RPMI7951 (cell line): ENCODE measurements around the gene ST6GALNAC4. TPM values are rescaled to one million over a fixed set of nuclear protein-coding genes. Genes with fewer than 3 reads are reported as not detected.
"Not testable (repeated sequence)": the region's sequence is repeated elsewhere in the genome, so short reads cannot be mapped to it uniquely, and the experiment has no call there.

Source experiments
- DNase-seq: peaks from one replicate; pipeline ENCODE4 v3.0.0-alpha.2; 2012; ENCODE audit warnings: low read depth
- total RNA-seq: library from RNA; depleted of rRNA; stranded (reverse); fragments of >200 nt; shearing (Covaris generic); gene quantifications from 2 replicates; pipeline ENCODE4 v1.2.3, GENCODE V29; 2014

Gene ST6GALNAC4
- total RNA-seq, 1 experiment from 2014 or later: 10.5 TPM

DNA sequence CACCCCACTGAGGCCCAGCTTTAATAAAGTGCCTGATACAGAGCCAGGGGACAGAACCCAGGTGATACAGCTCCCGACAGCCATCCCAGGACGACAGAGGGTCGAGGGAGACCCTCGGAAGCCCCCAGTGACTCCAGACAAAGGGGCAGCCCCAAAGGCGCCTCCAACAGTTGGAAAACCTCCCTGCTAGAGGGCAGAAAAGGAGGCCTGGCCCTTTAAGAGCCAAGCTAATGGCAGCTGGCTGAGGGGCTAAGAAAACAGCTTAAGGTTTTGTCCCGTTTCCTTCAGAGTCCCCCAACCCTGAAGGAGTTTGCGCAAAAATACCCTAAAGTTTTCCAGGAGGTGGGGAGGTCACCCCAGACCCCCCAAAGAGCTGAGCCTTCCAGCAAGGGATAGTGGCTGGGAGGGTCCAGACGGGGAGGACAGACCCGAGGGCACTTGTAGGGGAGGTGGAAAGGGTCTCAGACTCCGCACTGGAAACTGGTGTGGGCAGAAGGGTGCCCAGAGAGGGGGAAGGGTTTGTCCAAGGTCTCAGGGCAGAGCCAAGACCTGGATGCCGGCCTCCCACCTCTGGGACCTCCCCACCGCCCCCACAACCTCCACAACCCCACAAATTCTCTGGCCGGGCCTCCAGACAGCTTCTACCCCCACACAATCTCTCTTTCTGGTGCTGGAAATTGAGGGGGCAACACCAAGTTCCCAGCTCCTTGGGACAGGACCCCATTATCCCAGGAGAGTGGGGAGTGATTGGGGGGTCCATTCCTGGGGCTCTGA lies 31.1 kb downstream of the ST6GALNAC4 start:
- DNase-seq: no peak

DNA sequence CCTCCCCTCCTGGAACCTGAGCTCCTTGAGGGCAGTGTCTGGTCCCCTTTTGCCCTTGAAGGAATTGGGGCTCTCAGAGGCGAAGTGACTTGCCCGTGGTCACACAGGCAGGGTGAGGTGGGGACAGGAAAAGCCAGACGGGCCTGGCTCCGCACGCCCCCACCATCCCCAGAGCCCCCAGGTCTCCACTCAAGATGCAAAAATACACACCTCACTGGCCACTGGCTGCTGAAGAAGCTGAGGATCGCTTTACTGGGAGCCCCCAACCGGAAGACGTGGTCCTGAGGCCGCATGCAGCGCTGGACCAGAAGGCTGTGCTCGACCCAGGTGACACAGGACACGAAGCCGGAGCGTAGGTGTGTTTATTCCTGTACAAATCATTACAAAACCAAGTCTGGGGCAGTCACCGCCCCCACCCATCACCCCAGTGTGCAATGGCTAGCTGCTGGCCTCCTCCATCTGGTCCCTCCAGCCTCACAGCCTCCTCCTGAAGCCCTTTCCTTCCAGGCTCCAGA lies 31.8 kb downstream of the ST6GALNAC4 start:
- DNase-seq: no peak

DNA sequence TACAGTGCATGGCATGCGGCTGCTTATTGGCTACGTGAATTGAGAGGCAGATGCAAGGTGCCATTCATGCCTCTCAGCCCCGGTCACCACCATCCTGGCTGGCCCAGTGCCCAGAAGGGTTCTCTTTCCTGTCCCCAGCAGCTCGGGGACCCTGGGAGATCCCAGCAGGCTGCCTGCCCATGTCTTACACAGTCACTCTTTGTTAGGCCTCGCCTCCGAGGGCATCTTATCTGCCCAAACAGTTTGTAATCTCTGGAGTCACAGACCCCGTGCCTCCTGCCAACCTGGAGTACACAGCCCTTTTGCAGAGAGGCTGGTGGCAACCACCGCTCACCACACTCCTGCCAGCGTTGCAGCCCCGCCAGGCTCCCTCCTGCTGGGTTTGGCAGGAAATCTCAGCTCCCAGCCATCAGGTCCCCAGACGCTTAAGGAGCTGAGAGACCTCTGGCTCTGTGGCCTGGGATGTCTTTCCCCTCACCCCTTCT lies 32.4 kb downstream of the ST6GALNAC4 start:
- no peak for DNase-seq

DNA sequence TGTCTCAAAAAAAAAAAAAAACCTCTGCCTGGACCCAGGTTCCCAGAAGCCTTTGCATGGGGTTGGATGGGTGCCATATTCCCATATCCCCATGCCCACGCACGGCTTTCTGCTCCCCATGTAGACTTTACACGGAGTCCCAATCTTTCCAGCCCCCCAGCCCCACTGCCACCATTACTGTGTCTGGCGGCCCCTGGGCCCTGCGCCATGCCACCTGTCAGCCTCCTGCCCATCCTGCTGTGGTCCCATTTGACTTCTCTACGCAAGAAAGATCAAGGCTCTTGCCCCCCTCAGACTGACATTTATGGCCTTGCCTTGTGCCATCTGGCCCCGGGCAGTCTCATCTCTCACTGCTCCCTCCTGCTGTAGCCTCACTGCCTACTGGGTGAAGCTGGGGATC lies 32.9 kb downstream of the ST6GALNAC4 start:
- DNase-seq: no peak

DNA sequence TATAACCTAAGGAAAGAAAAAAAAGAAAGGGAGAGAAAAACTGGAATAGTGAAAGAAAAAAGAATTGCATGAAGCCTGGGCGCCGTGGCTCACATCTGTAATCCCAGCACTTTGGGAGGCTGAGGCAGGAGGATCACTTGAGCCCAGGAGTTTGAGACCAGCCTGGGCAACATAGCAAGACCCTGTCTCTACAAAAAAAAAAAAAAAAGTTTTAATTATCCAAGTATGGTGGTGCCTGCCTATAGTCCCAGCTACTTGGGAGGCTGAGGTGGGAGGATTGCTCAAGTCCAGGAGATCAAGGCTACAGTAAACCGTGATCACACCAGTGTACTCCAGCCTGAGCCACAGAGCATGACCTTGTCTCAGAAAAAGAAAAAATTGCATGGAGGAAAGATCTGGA lies 35.1 kb downstream of the ST6GALNAC4 start:
- not testable (repeated sequence) for DNase-seq

DNA sequence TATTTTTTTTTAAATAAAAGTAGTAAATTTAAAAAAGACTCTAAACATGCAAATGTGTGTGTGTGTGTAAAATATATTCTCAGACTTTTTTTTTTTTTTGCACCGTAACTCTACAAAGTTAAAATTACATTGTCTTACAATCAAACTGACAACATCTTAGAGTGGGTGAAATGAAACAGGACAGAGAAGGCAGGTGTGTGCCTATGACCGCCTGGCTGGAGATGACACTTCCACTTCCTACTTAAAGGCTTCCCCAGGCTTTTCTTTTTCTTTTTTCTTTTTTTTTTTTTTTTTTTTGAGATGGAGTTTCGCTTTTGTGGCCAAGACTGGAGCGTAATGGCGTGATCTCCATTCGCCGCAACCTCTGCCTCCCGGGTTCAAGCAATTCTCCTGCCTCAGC lies 36.7 kb downstream of the ST6GALNAC4 start:
- DNase-seq: no peak

DNA sequence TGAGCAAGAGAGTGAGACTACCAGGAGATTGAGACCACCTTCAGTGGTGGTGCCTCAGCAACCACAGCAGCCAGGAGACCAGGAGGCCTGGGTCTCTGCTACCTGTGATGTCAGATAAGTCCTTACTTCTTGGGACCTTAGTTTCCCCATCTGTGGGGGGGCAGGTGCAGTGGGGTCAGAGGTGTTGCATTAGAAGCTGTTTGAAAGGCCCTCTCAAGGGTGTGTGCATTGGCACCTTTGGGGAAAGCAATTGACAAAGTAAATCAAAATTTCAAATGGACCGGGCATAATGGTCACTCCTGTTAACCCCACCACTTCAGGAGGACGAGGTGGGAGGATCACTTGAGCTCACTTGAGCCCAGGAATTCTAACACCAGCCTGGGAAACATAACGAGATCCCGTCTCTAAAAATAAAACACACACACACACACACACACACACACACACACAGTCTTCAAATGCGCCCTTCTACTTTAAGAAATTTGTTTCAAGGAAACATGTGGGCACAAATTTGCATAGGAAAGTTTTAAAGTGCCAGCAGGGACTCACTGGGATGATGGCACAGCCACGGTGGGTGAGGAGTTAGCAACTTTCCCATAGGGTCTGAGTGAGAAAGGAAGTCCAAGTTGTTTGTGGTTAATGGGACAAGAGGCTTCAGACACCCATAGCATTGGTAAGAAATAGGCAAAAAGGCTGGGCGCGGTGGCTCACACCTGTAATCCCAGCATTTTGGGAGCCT lies 38.0 kb downstream of the ST6GALNAC4 start:
- no peak for DNase-seq

DNA sequence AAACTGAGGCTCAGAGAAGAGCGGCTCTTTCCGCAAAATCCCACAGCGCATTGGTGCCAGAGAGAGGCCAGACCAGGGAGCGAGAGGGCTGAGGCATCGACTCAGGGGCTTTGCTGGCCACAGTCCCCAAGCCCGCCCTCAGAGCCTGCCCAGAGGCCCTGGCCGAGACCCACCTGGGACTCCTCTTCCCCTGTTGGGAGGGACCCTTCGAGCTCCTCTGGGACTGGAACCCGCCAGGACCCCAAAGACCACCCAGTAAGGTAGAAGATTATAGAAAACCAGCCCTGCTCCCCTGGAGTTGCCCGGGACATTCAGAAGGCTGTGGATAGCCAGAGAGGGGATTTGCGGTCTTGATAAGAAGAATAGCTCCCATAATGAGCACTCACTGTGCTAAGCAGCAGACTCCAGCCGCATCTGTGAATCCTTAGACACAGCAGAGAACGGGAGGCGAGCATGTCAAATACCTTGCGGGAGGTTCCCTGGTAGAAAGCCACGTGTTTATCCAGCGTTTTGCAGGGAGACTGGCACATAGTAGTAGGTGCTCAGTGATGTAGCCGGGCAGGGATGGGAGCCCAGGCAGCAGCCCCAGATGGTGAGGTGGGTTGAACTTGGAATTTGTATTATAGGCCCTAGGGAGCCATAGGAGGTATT lies 38.7 kb downstream of the ST6GALNAC4 start:
- DNase-seq: no peak

DNA sequence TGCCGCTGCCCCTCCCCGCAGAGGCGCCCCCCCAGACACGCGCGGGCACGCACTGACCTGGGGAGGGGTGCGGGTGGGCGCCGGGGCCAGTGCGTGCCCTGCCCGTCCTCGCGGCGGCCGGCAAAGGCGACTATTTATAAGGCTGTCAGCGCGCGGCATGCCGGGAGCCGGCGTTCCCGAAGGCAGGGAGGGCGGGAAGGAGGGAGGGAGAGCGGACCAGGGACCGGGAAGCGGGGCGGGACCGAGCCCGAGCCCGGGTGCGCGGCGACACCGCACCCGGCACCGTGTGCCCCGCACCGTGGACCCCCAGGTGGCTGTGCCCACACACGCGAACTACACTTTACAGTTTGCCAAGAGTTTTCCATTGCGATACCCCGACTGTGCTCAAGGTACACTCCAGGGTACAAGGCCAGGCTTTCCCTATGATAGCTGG lies 39.3 kb downstream of the ST6GALNAC4 start, which contains the start of gene AK1:
TSS of gene AK1 (minus strand) at position 110 of the 433 bp plus-strand sequence. CDS start 3,058 bp downstream, outside the sequence.
- DNase-seq: peak; percentile 66

DNA sequence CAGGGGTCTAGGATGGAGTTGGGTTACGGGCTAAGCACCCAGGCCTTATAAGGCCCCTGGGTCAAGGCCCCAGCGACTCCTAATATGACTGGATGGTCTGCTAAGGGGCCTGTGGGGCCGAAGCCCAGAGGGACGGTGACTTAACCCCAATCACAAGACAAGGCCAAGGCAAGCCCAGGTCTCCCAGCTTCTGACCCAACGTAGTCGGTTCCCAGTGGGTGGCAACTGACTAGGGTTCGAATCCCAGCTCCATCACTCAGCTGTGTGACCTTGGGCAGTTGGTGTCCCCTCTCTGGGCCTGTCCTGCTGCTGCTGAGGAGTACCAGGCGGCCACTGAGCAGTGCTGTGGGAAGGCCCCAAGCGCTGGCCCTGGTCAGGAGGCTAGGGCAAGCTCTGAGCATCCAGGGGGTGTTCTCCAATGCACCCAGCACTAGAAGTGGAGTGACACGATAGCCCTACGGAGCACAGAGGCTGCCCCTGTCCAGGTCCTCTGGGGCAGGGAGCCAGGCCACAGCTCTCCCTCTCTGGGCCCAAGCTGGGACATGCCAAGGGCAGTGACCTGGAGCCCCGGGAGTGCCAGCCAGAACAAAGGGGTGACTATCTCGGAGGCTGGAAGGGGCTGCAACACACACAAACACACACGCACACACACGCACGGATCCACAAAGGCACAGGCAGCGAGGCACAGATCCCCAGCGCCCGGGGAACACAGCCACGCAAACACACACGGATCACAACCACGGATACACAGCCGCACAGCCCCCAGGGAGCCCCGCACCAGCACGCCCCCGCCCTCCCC lies 39.9 kb downstream of the ST6GALNAC4 start:
- no peak for DNase-seq

DNA sequence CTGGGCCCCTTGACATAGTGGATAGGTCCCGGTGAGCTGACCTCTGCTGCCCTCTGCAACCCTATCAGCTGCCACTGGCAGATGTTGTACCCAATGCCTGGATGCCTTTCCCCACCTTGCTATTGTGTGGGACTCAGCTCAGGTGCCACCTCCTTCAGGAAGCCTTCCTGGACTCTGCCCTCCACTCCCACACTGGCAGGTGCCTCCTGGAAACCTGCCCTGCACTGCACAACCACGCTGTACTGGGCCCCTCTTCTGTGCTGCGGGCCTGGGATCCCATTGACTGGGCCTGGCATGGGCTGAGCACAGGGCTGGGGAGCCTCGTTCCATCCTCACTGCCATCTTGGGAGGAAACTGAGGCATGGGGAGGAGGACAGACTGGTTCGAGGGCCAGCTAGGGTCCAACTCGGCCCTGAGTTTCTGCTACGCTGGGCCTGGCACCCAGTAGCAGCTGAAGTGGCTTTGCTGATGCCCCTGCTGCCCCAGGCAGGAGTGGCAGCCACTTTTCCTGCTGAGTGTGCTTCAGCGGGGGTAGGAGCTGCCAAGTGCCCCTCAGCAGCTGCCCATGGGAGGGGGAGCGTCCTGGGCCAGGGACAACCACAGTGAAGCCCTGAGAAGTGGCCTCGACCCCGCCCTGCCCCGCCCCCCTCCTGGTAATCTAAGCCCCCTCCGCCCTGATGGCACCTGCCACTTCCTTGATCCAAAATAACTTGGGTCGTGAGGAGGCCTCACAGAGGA lies 40.6 kb downstream of the ST6GALNAC4 start:
- DNase-seq: no peak

DNA sequence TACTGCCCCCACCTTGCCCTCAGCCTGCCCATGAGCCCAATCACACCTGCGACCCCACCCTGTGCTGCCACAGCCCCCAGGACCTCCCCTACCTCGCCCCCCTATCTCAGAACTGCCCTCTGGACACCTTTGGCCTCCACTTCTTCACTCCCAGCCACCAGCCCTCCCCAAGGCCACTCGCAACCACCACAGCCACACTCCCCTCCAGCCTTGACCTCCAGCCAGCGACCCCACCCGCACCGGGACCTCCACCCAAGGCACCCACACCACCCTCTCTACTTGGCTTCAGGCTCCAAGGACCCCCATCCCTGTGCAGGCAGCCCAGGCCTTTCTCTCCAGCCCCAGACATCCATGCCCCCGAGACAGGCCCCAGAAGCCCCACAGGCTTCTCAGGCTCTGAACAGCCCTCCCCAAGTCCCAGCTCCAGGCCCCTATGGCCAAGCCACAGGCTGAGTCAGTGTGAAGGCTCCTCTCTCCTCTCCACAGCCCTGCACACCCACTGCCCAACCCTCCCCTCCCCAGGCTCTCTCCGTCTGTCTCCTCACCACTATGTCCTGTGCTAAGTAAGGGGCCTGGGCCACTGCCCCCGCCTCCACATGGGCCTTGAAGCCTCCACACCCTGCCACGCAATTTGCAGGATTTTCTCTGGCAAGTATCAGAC lies 41.4 kb downstream of the ST6GALNAC4 start:
- no peak for DNase-seq

DNA sequence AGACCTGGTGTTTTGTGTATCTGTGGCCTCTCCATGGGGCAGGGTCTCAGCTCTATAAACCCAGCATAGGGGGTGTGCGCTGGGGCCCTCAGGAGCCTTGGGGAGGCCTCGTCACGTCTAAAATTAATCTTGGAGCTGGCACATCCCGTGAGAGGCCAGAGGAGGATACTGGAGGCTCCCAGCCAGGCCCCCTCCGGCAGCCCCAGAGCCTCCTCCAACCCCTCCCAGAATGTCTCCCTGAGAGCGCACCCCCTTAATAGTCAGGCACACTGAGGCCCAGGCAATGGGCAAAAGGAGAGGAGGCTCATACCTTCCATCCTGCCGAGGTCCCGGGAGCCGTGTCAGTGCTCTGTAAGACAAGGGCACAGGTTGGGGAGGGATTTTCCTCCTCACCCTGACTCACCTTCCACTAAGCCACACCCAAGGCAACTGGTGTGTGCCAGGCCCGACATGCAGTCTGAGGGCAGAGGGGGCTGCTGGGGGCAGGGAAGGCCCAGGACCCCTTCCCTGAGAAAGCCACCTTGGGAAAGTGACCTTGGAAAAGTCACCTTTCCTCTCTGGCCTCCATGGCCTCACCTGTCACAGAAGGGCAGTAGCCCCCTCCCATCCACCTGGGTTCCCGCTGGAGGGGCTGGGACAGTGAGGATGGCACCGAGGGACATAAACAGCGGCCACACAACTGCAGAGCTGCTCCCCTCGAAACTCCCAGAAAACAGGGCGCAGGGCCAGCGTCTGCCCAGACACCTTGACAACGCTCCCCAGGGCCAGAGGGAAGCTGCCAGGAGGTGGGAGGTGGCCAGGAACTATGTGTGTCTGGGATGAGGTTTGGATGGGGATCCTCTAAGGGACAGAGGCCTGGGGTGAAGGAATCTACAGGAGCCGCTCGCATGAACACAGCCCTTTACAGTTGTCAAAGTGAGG lies 42.3 kb downstream of the ST6GALNAC4 start:
- DNase-seq: no peak

DNA sequence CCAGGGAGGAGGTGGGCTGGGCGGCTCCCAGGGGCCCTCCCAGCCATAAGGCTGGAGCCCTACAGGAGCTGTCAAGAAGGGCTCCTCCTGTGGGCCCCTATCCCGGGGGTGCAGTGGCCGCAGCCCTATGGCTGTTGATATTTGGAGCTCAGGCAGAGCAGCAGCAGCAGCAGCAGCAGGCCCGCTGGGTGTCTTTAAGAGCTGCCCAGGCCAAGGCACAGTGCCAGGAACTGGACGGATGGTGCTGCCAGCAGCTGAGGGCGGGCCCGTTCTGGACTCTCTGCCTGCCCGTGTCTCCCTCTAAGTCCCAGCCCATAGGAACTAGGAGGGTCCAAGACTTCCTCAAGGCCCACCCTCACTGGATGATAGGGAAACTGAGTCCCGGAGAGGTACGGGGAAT lies 43.0 kb downstream of the ST6GALNAC4 start:
- no peak for DNase-seq

DNA sequence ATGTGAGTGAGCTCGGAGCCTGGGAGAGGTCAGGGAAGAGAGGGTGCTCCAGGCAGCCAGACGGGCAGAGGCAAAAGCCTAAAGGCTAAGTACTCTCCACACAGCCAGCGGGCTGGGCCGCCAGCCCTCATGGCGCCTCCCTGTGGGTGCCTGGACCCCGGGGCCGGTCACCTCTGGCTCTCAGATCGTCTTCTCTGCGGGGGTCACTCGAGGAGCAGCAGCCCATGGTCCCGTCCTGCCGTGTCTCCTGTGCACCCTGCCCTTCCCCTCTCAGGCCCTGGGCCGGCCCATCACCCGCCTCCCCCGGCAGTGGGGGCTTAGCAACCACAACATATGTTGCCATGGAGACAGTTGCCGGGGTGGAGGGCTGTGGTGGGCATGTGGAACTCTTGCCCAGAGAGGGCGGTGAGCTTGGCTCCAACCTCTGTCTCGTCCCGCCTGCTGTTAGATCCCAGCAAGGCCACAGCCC lies 43.6 kb downstream of the ST6GALNAC4 start:
- DNase-seq: no peak

DNA sequence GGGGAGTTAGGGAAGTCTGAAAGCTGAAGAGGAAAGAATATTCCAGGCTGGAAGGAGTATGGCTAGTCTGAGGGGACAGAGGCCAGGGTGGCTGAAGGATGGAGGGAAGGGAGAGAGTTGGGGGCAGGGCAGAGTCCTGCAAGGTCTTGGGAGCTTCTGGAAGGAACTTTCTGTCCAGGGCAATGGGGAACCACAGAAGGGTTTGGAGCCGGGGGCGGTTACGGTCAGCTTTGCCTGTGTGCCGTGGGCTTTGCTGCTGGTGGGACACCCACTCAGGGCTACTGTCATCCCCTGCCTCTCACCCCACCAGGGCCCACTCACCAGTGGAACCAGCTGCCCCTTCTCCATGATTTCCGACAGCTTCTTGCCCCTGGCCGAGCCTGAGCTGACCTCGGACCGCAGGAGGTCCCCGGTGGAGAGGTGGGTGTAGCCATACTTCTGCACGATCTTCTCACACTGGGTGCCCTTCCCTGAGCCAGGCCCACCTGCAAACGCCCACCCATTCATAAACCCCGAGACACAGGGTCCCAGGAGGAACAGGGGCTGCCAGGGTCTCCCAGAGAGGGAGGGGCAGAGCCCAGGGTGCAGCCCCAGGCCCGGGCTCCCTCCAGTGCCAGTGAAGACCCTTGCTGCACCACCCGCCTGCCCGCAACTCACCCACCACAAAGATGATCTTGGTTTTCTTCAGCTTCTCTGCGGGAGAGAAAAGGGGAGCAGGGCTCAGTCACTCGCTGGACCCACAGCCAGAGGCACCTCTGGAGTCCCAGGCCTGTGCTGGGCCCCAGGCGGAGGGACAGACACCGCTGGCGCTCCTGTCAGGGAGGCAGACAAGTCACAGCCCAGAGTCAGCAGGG lies 44.2 kb downstream of the ST6GALNAC4 start:
- DNase-seq: no peak

DNA sequence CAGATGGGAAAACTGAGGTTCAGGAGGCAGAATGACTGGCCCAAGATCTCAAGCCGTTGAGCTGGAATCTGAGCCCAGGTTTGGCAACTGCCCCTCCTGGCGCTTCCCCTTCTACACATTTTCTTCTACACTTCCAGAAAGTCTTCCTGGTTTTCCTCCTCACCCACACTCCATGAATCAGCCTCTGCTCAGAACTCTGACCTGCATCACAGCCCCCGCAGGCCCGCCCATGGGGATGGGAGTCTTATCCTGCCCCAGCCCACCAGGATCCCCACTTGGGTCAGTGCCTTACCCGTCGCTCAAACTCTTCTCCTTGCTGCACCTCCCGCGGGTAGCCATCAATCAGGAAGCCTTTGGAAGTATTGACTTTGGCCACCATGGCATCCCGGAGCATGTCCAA lies 45.3 kb downstream of the ST6GALNAC4 start:
- DNase-seq: no peak

DNA sequence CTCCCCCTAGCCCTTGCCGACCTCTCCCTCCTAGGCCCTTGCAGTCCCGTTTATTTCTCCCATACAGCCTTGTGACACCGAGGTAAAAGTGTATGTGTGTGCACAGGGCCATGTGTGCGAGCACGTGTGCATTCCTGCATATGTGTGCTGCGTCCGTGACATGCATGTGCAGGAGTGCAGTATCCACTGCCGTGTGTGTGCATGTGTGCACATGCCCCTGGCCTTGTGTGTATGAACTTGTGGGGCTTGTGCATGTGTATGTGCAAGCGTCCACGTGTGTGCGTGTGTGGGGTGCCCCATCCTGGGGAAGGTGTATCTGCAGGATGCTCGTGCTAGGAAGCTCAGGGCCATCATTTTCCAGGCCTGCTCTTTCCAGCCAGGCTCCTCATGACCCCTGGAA lies 46.0 kb downstream of the ST6GALNAC4 start:
- DNase-seq: no peak
